SK-N-MC (cell line): Measurements from ENCODE around the gene DBN1.

ENCODE experiments used
- EZH2 ChIP-seq: fragments of 200-600 bp; sonication (generic); IDR thresholded peaks from one replicate; pipeline ENCODE4 v1.6.1; 2017; ENCODE audit warnings: antibody characterized with exemption
- POLR2AphosphoS5 ChIP-seq: IDR thresholded peaks from 2 replicates; pipeline ENCODE4 v1.6.1; 2012; ENCODE audit warnings: mild to moderate bottlenecking, low read depth, low read length, borderline replicate concordance

DNA sequence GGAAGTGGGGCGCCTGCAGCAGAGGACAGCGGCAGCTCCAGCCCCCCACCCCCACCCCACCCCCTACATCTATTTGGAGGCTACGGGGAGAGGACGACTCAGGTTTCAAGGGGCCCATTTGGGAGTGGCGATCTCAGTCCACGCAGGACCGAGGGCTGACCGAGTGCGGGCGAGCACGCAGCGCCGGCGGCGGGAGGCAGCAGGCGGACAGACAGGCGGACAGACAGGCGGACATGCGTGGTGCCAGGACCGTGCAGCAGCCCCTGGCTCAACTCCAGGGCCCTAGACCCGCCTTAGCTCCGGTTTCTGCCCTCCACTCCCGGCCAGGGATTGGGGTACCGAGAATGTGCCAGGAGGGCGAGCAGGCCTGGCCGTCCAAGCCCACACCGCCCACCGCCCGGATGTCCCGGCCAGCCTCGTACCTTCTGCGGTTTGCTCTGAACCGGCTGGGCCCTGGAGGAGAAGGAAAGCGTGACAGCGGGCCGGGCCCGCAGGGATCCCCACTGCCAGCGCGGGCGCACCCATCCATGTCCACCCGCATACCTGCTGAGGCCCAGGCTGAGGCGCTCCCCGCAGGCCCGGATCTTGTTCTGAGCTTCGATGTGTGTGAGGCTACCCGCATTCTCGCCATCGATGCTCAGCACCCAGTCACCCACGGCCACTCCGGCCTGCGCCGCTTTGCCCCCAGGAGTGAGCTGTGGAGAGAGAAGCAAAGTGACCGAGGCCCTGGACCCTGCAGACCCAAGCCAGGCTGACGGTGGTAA lies 18.7 kb upstream of the DBN1 start:
- TF ChIP-seq EZH2 (no peak), POLR2AphosphoS5 (no peak)
